Fibroblast of skin of scalp (primary cell): ENCODE measurements around the gene SOBP.

Experiments
- DNase-seq: peaks from one replicate; pipeline ENCODE4 v3.0.0-alpha.2; 2013

Gene SOBP

DNA sequence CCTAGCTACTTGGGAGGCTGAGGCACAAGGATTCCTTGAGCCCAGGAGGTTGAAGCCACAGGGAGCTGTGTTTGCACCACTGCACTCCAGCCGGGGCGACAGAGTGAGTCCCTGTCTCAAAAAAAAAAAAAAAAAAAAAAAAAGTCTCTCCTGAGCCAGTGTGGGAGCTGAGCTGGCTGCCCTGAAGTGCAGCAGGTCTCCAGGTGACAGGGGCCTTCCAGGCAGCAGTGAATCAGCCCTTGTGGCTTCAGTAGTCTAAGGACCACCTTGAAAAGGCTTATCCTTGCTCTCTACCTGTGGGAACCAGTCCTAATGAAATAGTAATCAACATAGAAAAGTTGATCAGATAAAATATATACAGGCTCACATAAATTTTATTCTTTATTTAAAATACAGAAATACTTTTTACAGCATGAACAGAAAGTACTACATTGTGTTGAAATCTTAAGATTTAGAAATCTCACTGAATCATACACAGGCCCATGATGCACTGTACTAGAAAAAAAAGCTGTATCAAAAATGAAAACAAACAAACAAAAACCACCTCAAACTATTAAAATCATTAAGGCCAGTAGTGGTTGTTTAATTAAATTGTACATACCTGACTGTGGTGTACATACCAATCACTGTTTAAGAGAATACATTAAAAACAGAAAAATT, 205.3 kb downstream of the SOBP start:
- DNase-seq = no peak

DNA sequence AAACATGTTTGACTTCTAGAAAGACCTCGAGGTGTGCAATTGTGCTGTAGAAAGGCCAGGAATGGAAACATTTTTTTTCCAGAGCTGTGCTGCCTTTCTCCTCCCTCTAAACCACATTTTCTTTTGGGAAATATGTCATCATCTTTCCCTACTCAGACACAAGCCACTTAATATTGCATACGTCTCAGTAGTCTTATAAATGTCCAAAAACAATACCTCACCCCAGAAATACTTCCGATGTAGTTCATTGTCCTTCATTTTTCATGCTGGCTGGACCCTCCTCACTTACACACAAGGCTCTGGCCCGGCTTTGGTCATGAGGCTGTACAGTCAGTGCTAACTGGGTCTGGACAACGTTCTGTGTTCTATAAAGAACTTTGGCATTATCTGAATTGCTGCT, 207.8 kb downstream of the SOBP start:
- DNase-seq = peak; percentile 70

DNA sequence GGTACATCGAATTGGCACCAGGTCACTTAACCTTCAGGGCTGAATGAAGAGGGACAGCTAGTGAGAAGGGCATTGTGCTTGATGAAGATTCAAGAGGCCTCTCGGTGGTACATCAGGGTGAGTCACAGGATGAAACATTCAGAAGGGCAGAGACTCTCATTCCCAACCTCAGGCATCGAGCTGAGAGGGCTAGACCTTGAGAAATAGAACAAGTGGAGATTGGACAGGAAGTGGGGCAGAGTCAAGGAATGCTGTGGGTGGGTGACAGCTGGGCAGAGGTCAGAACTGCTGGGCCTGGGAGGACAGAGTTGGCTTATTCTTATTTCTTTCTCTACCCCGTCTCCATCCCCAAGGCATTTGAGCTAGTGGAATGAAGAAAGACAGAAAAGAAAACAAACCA, 208.2 kb downstream of the SOBP start:
- peak; percentile 88 for DNase-seq

DNA sequence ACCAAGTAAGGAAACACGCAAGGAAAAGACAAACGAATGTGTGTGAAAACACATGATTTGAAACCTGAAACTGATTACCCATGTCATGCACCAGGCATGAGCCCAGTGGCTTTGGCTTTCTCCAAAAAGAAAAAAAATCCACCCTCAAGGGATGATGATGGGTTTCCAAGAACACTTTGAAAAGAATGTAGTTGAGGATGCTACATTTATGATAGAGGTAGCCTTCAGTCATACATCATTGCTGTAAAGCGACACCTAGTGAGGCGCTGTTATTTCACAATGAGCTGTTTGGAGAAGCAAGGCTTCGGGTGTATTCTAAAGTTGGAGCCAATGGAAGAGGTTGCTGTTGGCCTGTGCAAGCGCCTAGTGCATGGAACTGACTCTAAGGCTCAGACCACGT, 209.3 kb downstream of the SOBP start:
- peak; percentile 44 for DNase-seq

DNA sequence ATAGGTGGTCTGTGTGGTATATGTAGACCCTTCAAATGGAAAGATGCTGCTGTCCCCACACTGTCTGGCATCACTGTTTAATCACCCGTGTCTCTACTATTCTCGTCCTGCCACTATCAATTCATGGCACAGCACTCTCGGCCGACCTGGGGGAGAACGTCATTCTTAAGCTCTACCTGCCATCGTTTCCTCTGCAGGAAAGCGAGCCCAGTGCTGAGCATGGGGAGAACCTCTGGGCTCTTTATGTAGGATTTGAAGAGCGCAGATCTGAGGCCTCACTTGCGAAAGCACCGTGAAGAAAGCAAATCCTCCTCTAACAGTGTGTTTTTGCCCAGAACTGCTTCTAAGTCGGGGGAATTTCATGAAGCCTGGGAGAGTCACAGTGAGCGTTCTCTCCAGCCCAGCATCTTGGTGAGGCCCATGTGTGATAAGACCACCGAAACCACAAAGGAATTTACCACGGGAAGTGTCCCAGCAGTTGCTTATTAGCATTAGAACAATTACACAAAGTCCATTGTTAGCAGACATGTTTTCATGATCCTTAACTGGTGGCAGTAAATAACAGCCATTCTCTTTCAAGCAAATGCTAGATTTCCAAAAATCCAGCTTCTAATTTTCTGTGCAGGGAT, 209.9 kb downstream of the SOBP start:
- no peak for DNase-seq

DNA sequence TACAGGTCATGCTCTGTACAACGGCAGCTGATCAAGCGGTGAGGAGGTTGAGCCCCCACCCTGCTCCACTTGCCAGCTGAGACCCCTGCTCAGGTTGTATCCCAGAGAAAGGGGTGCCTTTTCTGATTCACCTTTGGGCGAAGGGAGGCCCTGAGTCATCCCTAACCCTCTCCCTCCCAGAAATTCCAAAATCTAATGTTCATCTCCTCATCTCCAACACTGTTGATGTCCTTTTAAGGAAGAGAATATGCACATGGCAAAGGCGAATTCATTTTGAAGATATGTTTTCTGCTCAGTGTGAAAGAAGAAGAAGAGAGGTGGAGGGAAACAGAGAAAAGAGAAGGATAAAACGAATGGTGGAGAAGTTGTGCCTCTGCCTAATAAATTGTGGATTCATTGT, 213.7 kb downstream of the SOBP start:
- peak; percentile 60 for DNase-seq

DNA sequence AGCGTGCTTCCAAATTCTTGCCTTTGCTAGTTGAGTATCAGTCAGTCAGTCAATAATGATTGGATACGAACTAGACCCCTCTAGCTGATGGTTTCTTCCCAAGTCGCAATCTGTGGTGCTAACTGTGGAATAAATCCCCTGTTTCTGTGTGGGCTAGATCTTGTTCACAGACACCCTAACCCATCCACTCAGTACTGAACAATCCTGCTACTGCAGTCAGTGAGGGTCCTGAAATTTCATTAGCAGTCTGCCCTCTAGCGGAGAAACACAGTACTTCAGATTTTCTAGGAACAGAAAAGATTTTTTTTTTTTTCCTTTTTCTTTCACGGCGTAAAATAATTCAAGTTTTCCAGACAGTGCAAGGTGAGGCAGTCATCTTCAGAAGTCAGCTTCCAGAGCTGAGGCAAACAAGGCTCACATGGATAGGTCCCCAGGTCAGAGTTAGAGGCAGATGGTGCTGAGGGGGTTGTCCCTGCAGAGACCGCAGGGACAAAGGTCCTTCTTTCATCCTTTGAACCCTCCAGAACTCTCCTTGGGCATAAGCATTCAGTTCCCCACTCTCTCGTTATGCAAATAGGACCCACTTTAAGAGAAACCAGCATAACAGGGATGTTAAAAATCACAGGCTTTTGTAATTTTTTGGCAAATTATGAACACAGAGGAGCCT, 214.6 kb downstream of the SOBP start:
- DNase-seq = peak; percentile 75

DNA sequence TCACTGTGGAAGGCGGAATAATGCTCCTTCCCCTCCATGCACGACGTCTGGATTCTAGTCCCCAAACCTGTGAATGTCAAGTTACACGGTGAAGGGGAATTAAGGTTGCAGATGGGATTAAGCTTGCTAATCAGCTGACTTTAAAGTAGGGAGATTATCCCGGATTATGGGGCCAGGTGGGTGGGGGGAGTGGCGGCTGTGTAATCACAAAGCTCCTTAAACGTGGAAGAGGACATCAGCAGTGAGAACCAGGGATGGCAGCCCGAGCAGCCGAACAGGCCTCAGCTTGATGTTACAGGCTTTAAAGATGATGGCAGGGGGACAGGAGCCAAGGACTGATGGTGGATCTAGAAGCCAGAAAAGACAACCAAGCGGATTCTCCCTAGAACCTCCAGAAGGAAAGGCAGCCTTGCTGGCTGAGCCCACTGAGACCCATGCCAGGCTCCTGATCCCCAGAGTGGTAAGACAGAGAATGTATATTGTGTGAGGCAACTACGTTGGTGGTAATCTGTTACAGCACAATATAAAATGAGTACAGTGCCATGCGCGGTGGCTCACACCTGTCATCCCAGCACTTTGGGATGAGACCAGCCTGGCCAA, 216.7 kb downstream of the SOBP start:
- no peak for DNase-seq

DNA sequence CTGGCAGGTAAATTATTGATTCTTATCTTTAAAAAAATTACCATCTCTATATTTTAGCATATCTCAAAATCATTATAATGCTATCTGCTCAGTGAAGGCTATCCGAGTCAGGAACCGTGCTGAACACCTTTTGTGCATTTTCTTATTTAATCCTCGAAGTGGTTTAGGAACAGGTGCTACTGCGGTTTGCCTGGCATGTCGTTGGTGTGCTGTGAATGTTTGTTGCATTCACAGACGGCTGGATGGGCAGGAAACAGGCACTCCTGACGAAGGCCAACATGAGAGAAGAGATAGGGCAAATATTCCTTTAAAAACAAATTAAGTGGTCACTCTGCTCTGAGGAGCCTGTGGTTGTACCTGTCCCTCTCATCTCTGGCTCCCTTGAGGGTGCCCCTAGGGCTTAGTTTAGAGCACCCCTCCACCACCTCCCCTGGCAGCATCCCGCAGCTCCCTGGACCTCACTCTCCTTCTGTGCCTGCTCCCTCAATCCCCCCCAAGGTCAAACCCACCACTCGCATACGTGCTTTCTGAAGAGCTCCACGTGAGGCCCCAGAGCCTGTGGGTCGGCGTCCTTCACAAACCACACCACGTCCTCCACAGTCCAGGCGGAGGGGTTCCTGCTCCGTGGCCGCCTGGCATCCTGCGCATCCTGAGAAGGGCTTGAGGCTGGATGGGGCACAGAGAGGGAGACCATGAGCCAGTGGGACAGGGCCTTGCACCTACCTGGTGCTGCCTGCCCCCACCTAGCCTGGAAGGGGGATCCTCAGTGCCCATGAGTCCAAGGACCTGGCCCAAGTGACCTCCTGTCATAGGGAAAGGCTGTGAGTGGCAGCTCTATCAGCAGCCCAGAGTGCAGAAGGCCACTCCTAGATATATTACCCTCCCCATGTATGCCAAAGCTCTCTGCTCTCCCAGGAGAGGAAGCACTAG, 217.7 kb downstream of the SOBP start:
- no peak for DNase-seq

DNA sequence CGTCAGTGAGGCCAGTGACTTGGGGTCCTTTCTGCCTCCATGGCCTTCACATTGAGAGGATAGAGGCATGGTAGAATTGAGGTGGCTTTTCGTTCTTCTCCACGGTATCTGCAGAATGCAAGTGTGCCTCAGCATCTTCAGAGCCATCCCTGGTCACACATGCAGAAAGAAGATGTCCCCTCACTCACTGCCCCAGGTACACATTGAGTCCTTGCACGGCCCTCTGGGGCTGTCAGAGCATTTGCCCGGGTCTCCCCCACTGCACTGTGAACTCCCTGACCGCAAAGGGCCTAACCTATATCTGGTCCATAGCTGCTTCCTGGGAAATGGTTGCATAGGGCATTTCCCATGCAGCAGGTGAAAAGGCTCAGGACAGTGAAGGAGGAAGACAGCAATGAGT, 218.5 kb downstream of the SOBP start:
- DNase-seq = no peak

DNA sequence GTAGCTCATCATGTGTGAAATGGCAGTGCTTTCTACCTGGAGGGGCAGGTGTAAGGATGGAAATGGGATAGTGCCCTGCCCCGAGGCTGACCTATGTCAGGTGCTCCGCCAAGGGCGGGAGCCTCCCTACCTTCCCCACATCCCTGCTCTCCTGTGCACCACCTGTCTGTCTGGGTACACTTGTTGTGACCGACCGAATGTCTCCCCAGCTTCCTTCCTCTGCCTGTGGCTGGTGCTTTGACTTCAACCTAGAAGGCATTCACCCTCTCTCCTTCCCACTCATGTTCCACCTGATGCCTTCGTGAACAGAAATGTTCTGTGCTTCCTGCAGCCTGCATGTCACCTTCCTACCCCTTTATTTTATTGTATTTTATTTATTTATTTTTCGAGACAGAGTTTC, 219.4 kb downstream of the SOBP start:
- no peak for DNase-seq
